OCI-M1 (cell line): Measurements from ENCODE around the gene TFAP2D.

Source experiments
- DNase-seq: peaks from one replicate; lab custom pipeline; 2025; lab: John Stamatoyannopoulos, UW

TFAP2D gene

DNA sequence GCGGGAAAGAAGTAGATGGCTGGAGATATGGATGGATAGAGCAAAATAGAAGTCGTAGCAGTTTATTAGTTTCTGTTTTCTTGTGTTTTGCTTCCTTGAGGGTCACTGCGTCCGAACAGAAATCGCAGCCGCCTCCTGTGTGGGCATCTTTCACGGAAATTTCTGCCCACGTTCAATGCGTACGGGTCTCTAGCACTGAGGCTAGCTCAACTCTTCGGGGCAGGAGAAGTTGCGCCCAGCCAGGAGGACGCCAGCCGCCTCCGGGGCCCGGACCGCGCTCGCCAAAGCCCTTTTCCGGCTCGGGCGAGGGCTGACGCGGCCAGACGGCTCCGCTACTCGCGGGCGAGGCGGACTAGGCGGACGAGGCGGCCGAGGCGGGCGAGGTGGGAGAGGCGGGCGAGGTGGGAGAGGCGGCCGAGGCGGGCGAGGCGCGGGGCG is 106.2 kb downstream of the TFAP2D start:
- no peak for DNase-seq

DNA sequence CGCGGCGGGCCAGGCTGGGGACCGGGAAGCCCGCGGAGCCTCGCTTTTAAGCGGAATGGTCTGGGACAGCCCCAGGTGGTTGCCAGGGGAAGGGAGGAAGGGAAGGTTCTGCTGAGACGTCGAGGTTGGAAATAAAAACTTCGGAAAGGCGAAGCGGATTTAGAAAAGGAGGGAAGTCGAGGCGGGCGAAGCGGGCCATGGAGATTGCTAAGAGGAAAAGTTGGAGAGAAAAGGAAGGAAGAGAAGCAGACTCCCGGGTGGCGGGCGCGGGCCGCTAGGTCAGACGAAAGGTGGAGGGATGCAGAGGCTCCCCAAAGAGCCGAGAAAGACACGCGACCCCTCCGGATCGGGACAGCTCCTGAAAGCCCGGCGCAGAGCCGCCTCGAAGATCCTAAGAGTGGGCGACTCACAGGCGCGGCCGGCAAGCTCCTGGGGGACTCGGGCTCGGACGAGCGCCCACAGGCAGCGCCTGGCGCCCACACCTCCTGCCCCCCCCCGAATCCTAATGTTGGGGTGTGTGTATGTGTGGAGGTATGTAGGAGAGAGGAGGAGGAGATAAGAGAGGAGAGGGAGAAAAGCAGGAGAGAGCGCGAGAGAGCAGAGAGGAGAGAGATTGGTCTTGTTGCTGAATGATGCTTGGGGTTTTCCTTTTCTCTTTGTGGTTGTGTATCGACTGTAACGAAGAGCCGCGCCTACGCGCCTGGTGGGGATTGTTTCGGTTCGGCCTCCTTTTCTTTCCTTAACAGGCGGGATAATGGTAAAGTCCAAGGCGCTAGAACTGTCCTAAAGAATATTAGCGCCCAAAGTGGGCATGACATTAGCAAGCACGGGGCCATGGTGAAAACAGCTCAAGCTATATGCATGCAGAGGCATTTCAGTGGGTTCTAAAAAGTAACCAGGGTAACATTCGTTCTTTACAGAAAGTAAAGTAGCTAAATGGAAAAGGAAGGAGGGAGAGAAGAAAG is 106.9 kb downstream of the TFAP2D start:
- DNase-seq: no peak

DNA sequence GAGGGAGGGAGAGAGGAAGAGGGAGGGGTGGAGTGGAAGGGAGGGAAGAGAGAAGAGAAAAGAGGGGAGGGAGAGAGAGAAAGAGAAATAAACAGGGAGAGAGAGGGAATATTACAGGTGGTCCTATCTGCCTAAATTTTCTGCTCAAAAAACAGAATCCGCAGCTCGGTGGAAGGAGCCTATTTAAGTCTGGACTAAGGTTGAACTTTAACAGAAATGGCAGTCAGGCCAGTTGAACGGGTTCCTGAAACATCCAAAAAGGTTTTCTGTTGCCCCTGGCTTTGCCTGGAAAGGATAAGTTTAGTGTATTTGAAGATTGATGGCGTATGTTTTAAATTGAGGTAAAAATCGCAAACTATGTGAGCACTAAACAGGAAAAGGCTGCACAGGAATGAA is 107.5 kb downstream of the TFAP2D start:
- DNase-seq: no peak

DNA sequence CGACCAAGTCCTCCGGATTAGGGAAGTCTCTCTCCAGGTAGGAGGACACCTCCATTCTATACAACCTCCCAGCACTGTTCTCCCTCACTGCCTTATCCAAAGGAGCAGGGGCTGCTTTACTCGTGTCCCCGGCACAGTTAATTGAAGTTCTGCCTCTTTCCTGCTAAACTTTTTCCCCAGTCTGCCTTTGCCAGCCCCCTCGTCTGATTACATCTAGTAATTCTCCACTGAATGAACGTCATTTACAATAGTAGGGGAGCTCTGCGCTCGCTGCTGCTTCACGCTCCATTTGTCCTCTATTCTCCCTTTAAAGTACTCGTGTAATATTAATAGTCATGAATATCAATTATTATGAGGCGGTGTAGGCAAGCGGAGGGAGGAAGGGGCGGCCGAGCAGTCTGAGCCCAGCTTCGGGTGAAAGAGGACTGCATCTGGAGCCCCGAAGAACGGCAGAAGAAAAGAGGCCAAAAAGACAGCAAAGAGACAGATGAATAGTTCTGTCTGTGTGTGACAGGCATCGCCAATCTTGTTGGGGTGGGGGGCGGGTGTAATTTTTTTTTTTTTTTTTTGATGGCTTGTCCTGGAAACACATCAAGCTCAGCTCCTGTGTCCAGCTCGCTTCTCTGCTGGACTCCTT is 108.2 kb downstream of the TFAP2D start:
- no peak for DNase-seq

DNA sequence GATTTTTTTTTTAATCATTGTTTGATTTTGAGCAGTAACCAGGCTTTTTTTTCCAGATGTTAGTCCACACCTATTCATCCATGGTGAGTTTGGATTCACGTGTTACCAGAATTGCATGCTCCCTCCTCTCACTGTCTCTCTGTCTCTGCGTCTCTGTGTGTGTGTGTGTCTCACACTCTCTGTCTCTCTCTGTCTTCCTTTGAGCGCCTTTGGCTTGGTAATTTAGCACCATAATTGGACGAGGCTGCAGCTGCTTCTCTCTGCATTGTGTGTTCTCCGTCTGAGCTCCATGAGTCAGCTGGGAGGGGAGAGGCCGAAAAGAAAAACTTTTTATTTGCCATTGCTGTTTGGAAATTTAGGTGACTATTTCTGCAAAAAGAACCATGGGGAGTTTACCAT is 108.8 kb downstream of the TFAP2D start:
- DNase-seq: peak; percentile 23
